Stromal cell of bone marrow (primary cell): ENCODE measurements around the gene TMEM176A.

ENCODE experiments used
- DNase-seq: peaks from one replicate; pipeline ENCODE4 v3.0.0-alpha.2; 2012; ENCODE audit warnings: low read depth

The TMEM176A gene

DNA sequence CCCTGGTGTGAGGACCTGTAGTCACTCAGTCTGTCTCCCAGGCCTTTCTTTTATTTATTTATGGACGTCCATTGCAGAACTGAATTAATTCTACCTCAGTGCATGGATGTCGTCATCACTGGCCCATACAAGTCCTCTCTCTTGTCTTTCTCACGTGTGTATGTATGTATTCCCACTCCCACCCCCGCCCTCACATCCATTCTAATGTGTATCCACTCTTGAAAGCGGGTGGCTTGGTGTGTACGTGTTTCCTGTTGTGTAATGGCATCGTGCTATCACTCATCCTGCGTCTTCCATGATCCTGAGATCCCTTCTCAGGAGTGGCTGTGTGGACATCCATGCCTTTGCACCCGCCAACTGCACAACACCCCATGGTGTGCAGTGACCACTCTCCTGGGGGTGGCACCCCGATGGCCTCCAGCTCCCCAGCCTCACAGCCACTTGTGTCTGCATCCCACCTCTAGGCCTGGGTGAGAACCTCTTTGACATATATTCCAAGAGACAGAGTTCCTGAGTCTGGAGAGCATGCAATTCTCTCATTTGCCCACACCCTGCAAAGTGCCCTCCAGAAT lies 48.7 kb downstream of the TMEM176A start:
- no peak for DNase-seq

DNA sequence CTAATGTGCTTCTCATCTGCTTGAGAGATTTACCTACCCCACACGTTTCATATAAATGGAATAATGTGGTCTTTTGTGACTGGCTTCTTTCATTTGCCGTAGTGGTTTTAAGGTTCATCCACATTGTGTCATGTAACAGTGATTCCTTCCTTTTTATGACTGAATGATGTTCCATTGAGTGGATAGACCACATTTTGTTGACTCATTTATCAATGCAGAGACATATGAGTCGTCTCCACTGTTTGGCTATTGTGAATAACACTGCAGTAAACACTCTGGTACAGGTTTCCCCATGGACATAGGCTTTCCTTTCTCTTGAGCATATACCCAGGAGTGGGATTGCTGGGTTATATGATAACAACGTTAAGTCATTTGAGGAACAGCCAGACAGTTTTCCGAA lies 49.7 kb downstream of the TMEM176A start:
- DNase-seq, result no peak

DNA sequence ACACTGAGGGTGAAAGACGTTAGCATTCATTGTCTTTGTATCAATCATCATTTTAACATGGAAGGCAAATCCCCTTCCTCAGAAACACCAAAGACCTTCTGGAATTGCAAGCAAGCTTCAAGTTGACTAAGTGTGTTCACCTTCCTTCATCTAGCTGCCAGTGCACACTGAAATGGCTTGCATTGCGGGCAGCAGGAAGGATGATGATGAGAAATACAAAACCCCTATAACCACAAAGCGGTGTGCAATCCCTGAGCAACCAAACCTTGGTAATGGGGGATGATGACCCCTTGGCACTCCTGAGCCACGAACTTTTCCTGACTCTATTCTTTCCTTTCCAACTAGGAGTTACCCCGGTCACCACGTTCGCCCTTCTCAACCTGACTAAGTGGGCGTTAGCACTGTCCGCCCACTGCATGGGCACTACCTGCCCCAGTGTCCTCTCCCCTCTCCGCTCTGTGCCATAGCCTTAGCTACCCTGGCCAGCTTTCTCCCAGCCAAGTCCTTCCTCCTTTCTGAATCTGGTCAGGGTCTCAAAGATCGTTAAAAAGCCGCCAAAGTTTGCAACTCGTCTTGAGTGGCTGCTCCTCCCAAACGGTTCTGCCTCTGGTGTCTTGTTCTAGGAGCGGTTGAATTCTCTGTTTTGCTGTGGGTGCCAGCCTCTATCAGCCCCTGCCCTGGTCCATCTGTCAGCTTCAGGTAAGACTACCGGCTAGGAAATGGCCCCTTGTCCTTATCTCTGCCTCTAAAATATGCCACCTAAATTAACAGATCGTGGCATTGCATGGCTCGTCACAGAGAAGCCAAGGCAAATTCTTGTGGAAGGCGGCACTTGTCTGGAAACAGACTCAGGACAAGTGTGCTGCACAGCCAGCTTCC lies 51.2 kb downstream of the TMEM176A start:
- DNase-seq, result no peak

DNA sequence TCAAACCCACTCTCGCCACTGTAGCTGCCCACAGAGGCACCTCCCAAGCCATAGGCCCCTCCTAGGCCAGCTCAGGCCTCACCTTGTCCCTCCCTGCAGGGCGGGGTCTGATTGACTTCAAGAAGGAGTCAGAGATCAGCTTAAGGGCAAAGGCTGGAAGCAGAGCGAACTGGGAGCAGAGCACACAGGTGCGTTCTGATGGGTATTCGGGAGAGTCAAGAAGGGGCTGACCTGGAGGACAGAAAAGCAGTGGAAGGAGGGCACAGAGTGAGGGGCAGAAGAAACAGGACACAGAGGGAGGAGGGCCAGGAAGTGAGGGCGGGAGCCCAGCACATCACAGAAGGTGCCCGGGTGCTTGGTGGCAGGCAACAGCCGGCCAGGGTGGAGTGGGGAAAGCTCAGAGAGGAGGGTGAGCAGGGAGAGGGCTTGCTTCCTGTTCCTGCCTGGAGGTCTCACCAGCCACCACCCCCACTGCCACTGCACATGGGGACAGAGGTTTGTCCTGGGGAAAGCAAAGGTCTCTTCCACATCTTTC lies 51.9 kb downstream of the TMEM176A start, which contains the start of gene AOC1:
TSS of gene AOC1 (plus strand) at position 147 of the 535 bp plus-strand sequence. CDS start 3,954 bp downstream, outside the sequence.
- no peak for DNase-seq

DNA sequence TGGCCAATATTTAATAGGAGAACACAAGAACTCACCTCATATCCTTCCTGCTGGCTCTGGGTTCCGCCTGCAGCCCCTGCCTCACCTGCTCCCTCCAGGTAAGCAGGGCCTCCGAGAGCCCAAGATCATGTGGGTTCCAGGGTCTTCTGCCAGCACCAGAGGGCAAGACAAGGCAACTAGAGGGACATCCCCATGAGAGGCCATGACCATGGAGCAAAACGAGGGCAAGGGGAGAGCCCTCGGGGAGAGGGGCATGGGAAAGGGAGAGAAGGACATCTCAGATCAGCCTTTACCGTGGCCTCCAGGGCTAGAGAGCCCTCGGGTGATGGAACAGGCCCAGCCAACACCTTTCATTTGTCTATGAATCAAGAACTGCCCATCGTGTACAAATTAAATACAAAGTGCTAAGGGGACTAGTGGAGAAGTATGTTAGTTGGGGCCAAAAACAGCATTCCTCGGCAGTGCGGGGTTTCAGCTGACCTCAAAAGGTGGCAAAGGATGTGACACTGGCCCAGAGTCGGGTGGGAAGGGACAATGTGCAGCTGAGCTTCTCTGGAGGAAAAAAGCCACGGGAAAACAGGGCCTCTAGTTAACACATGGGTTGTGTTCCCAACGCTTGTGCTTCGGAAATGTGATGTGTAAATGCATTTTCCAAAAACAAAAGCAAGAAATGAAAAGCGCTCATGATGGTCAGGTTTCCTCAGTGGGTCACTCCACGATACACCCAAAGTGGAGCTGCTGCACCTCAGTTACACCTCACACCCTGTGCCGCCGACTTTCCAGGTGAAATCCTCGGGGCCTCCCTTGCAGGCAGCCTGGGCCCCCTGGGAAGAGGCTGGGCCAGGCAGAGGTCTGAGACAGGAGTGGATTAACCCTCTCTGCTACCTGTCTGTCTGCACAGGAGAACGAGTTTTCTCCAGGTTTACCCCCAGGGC lies 53.8 kb downstream of the TMEM176A start:
- DNase-seq, result no peak
